Thyroid gland (tissue), 4 donors: ENCODE data around the gene SH3BGRL.
"Not testable (repeated sequence)": the region's sequence is repeated elsewhere in the genome, so short reads cannot be mapped to it uniquely, and the experiment has no call there.

ENCODE experiments used
- POLR2A ChIP-seq, 2 donors: fragments of 450-650 bp; IDR thresholded peaks; one replicate each; pipeline ENCODE4 v1.6.1; 2017; ENCODE audit warnings: antibody characterized with exemption in 2 of 2, mild to moderate bottlenecking in 2 of 2, moderate library complexity in 1 of 2
- TF ChIP-seq, protein P1 (sequence below), 6 experiments: fragments of 200-600 bp in 3 of 6; fragments of 450-650 bp in 3 of 6; sonication (generic) in 3 of 6; IDR thresholded peaks; one replicate each; pipeline ENCODE4 v1.5.1; 2016 to 2019; ENCODE audit warnings: antibody characterized with exemption in 6 of 6, mild to moderate bottlenecking in 2 of 6, inconsistent platforms in 1 of 6, moderate library complexity in 1 of 6

GRCh38 chrX:81331653-81332052 is 129.8 kb downstream of the SH3BGRL start:
- TF ChIP-seq, protein P1, sequence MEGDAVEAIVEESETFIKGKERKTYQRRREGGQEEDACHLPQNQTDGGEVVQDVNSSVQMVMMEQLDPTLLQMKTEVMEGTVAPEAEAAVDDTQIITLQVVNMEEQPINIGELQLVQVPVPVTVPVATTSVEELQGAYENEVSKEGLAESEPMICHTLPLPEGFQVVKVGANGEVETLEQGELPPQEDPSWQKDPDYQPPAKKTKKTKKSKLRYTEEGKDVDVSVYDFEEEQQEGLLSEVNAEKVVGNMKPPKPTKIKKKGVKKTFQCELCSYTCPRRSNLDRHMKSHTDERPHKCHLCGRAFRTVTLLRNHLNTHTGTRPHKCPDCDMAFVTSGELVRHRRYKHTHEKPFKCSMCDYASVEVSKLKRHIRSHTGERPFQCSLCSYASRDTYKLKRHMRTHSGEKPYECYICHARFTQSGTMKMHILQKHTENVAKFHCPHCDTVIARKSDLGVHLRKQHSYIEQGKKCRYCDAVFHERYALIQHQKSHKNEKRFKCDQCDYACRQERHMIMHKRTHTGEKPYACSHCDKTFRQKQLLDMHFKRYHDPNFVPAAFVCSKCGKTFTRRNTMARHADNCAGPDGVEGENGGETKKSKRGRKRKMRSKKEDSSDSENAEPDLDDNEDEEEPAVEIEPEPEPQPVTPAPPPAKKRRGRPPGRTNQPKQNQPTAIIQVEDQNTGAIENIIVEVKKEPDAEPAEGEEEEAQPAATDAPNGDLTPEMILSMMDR (IDR thresholded peaks at IDR 0.05) = not testable (repeated sequence)
- TF ChIP-seq POLR2A (IDR thresholded peaks at IDR 0.05) = not testable (repeated sequence)
